Neural crest cell (in vitro differentiated cells): ENCODE results near the gene NRIP1. TPM values are rescaled to one million over a fixed set of nuclear protein-coding genes. Genes with fewer than 3 reads are reported as not detected.
"Not testable (repeated sequence)": the region's sequence is repeated elsewhere in the genome, so short reads cannot be mapped to it uniquely, and the experiment has no call there.

ENCODE experiments used
- DNase-seq: peaks from one replicate; pipeline ENCODE4 v3.0.0; 2021; ENCODE audit warnings: low read depth, mixed read lengths, low spot score
- H3K27ac Mint-ChIP-seq: one replicate; pipeline ENCODE4 v1.8.0; 2021; ENCODE audit warnings: mild to moderate bottlenecking, mixed read lengths; ENCODE audit not compliant: unreplicated experiment
- H3K27me3 Mint-ChIP-seq: 2 replicates; pipeline ENCODE4 v1.8.0; 2021; ENCODE audit warnings: low read depth, mild to moderate bottlenecking, mixed read lengths
- H3K36me3 Mint-ChIP-seq: 2 replicates; pipeline ENCODE4 v1.8.0; 2021; ENCODE audit warnings: low read depth, mild to moderate bottlenecking, mixed read lengths
- H3K4me1 Mint-ChIP-seq: 2 replicates; pipeline ENCODE4 v1.8.0; 2021; ENCODE audit warnings: mixed read lengths
- H3K4me3 Mint-ChIP-seq: one replicate; pipeline ENCODE4 v1.8.0; 2021; ENCODE audit warnings: mild to moderate bottlenecking, mixed read lengths
- H3K9me3 Mint-ChIP-seq: 2 replicates; pipeline ENCODE4 v1.8.0; 2021; ENCODE audit warnings: mixed read lengths
- total RNA-seq: library from RNA; stranded (reverse); gene quantifications from 2 replicates; pipeline ENCODE4 v1.2.1, GENCODE V29; 2021
- TF ChIP-seq, protein P1 (sequence below): fragments of 200-600 bp; sonication (generic); conservative IDR thresholded peaks from 2 replicates; pipeline ENCODE4 v1.5.0; 2021; ENCODE audit warnings: antibody characterized with exemption, mild to moderate bottlenecking

Gene NRIP1
- total RNA-seq, 1 donor from 2014 or later: 73.8 TPM

DNA sequence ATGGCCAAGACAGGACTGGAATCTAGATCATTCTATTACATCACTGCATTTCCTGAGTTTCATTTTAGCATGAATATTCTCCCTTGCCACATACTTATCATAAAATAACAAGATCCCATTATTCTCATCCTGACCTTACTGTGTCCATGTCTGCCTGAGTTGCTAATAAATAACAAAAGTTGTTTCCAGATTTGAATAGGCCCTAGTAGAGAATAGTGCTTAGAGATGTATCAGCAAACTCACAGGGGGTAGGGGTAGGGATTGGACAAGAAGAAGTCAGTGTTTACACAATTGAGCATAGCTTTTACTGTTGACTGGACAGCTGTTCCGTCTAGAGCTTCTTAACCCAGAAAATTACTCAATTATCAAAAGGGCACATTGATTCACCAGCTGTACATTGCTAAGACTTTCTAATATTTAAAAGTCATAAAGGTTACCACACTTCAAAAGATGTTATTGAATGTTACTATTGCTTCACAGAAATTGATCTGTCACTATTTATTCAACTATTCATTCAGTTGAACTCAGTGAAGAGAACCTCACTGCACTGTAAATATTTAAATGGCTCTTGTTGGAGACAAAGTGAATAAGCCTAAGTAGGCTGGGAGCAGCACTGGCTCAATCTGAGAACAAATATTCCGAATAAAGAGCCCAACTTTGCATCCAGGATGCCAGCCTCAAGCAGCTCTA, 121.9 kb downstream of the NRIP1 start:
- TF ChIP-seq, protein P1, sequence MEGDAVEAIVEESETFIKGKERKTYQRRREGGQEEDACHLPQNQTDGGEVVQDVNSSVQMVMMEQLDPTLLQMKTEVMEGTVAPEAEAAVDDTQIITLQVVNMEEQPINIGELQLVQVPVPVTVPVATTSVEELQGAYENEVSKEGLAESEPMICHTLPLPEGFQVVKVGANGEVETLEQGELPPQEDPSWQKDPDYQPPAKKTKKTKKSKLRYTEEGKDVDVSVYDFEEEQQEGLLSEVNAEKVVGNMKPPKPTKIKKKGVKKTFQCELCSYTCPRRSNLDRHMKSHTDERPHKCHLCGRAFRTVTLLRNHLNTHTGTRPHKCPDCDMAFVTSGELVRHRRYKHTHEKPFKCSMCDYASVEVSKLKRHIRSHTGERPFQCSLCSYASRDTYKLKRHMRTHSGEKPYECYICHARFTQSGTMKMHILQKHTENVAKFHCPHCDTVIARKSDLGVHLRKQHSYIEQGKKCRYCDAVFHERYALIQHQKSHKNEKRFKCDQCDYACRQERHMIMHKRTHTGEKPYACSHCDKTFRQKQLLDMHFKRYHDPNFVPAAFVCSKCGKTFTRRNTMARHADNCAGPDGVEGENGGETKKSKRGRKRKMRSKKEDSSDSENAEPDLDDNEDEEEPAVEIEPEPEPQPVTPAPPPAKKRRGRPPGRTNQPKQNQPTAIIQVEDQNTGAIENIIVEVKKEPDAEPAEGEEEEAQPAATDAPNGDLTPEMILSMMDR: no peak
- H3K9me3 Mint-ChIP-seq: peaks cover 13% of the 10 kb centered on the region
- H3K27ac Mint-ChIP-seq: no peak overlapping the region
- H3K36me3 Mint-ChIP-seq: peaks cover 12% of the 10 kb centered on the region
- DNase-seq: no peak
- H3K27me3 Mint-ChIP-seq: no peaks in the 10 kb centered on the region
- peaks cover 8% of the 10 kb centered on the region for H3K4me1 Mint-ChIP-seq
- no peak overlapping the region for H3K4me3 Mint-ChIP-seq

DNA sequence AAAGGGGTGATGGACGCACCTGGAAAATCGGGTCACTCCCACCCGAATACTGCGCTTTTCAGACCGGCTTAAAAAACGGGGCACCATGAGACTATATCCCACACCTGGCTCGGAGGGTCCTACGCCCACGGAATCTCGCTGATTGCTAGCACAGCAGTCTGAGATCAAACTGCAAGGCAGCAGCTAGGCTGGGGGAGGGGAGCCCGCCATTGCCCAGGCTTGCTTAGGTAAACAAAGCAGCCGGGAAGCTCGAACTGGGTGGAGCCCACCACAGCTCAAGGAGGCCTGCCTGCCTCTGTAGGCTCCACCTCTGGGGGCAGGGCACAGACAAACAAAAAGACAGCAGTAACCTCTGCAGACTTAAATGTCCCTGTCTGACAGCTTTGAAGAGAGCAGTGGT, 137.5 kb downstream of the NRIP1 start:
- not testable (repeated sequence) for H3K4me1 Mint-ChIP-seq, H3K27ac Mint-ChIP-seq, DNase-seq, H3K4me3 Mint-ChIP-seq, H3K9me3 Mint-ChIP-seq, H3K36me3 Mint-ChIP-seq, H3K27me3 Mint-ChIP-seq

DNA sequence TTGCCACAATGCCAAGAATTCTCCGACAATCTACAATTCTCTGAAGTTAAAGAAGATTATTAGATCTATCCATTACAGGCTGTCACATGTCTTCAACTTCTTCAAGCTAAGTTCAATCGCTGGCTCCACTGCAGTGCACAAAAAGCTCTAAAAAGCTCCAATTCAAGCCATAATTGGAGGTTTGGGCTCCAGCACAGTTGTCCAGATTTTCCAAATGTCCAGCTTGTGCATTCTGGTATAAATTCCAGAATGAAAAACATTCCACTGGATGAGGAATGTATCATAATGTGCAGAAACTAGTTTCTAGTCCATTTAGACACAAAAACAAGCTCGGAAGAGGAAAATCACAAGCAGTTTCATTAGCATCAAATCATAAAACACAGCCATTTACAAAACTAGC, 138.6 kb downstream of the NRIP1 start:
- Mint-ChIP-seq H3K36me3 (no peaks in the 10 kb centered on the region), H3K27ac (no peak overlapping the region), H3K9me3 (peaks cover 4% of the 10 kb centered on the region), H3K4me1 (peaks cover 5% of the 10 kb centered on the region), H3K4me3 (no peak overlapping the region), H3K27me3 (no peaks in the 10 kb centered on the region)
- no peak for DNase-seq
- TF ChIP-seq, protein P1: no peak

DNA sequence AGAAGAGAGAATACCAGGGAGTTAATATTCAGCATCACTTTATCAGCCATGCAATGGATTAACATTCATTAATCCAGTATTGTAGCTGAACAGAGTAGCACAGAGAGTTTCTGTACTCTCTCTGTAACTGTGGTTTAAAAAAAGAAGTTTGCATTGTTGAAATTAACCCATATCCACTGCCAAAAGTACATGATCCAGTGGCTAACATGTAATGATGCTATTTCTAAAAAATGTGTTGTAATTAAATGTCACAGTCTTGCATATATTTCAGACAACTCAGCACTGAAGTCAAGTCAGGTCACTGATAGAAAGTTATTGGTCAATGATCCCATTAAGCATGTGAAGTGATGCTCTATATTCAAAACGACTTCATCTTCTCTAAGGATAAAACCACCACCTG, 141.3 kb downstream of the NRIP1 start:
- Mint-ChIP-seq H3K36me3 (no peaks in the 10 kb centered on the region), H3K4me1 (peaks cover 5% of the 10 kb centered on the region), H3K4me3 (no peak overlapping the region), H3K9me3 (peaks cover 4% of the 10 kb centered on the region), H3K27ac (no peak overlapping the region), H3K27me3 (no peaks in the 10 kb centered on the region)
- TF ChIP-seq, protein P1: no peak
- no peak for DNase-seq

DNA sequence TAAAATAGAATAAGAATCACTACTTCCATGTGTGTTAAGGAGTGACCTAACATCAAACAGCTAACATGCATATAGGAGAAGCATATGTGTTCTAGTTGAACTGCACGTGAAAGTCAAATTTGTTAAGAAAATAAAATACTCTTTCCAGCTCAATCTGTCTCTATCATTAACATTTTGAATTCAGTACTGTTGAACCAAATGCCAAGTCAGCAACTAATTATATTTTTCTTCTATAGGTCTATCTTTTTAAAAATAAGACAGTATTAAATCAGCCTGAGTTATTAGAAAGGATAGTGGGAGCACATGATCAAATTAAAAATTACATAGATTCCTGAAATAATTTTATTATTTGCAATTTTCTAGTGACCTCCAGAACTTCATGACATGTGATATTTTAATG, 141.8 kb downstream of the NRIP1 start:
- Mint-ChIP-seq H3K27me3 (no peaks in the 10 kb centered on the region), H3K4me1 (peaks cover 5% of the 10 kb centered on the region), H3K4me3 (no peak overlapping the region), H3K36me3 (no peaks in the 10 kb centered on the region), H3K9me3 (peaks cover 4% of the 10 kb centered on the region), H3K27ac (no peak overlapping the region)
- TF ChIP-seq, protein P1: no peak
- no peak for DNase-seq

DNA sequence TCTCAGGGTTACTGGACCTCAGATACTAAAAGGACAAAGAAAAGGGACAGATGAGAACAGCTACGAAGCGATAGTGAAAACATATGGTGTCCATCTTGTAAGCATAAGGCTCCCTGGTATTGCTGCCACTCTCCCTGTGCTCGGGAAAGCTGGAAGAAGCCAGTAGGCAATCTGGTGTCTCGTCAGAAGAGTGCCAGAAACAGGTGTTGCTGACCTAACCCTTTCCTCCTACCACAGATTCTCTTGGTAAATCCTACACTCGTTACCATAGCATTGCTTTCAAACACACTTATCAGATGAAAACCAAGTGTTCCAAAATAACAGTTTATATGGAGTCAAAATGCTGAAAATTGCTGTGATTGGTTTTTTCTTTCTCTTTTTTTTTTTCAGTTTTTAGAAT, 146.3 kb downstream of the NRIP1 start:
- H3K36me3 Mint-ChIP-seq: no peaks in the 10 kb centered on the region
- no peak overlapping the region for H3K27ac Mint-ChIP-seq
- no peaks in the 10 kb centered on the region for H3K27me3 Mint-ChIP-seq
- TF ChIP-seq, protein P1: no peak
- peaks cover 5% of the 10 kb centered on the region for H3K4me1 Mint-ChIP-seq
- peaks cover 4% of the 10 kb centered on the region for H3K9me3 Mint-ChIP-seq
- H3K4me3 Mint-ChIP-seq: no peak overlapping the region
- no peak for DNase-seq
